ENCODE results near the gene MS4A6A.

DNA sequence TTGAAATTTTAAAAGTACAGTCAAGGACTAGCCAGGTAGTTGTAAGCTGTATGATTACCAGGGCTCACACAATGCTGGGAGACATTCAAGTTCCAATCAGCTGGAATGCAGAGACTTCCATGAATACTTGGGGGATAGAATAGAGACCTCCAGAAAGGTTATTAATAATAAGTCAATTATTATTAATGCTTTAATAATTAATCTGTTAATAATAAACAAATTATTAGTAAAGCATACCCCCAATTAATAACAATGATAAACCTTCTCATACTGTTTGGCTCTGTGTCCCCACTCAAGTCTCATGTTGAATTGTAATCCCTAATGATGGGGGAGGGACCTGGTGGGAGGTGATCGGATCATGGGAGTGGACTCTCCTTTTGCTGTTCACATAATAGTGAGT is 14.6 kb upstream of the MS4A6A start:
- TF ChIP-seq EZH2 (IDR thresholded peaks at IDR 0.05; ENCODE audit: low read length, missing control alignments), result no peak
- TF ChIP-seq, protein P1, sequence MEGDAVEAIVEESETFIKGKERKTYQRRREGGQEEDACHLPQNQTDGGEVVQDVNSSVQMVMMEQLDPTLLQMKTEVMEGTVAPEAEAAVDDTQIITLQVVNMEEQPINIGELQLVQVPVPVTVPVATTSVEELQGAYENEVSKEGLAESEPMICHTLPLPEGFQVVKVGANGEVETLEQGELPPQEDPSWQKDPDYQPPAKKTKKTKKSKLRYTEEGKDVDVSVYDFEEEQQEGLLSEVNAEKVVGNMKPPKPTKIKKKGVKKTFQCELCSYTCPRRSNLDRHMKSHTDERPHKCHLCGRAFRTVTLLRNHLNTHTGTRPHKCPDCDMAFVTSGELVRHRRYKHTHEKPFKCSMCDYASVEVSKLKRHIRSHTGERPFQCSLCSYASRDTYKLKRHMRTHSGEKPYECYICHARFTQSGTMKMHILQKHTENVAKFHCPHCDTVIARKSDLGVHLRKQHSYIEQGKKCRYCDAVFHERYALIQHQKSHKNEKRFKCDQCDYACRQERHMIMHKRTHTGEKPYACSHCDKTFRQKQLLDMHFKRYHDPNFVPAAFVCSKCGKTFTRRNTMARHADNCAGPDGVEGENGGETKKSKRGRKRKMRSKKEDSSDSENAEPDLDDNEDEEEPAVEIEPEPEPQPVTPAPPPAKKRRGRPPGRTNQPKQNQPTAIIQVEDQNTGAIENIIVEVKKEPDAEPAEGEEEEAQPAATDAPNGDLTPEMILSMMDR (conservative IDR thresholded peaks at IDR 0.05 in 1 of 2, IDR thresholded peaks at IDR 0.05 in 1 of 2; ENCODE audit: low read depth in 1 of 2, low read length in 2 of 2), result no peak
